ENCODE measurements around the gene CD200R1L.

DNA sequence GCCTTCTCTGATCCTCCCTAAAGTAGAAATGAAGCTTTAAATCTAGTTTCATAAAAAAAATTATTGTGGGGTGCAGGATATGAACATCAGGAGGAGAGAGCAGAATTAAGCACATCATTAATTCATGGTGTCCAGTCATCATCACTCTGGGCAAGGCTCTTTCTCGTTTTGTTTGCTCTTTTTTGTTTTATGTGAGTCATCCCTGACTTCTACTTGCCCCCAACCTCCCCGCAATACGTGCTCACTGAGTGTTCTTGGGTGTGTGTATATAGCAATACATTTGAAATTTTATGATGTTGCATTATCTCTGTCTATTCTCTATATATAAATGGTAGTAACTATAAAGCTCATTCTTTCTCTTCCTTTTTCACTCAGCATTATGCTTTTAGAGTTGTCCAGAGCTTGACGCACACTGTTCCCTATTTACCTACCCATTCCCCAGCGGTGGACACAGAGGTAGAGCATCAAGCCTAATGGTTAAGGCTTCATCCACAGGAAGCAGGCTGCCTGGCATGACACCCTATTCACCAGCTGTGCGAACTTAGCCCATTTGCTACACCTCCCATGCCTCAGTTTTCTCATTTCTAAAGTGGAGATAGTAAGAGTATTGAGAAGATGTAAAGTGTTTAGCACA, 72.3 kb downstream of the CD200R1L start:
- TF ChIP-seq POLR2A (IDR thresholded peaks at IDR 0.05): no peak
- no peak for TF ChIP-seq CTCF (IDR thresholded peaks at IDR 0.05 in 4 of 5, conservative IDR thresholded peaks at IDR 0.05 in 1 of 5)
